GM12878 (cell line): ENCODE data around the gene USP38. TPM values are rescaled to one million over a fixed set of nuclear protein-coding genes. Genes with fewer than 3 reads are reported as not detected.

Experiments used
- ATAC-seq: fragments of 200-7000 bp; cut with Tn5 transposase; 3 replicates; pipeline ENCODE4 v1.9.1; 2020; ENCODE audit warnings: mild to moderate bottlenecking, moderate library complexity
- BruUV-seq: library from RNA; stranded (reverse); fragments of 400-500 nt; replicated peaks from 2 replicates; lab custom pipeline; 2021; lab: Mats Ljungman, UMichigan
- CTCF ChIA-PET: fragments of 300-600 bp; sonication (Branson Sonifier 250); formaldehyde crosslinking; extraction: SDS; loops from one replicate; lab custom pipeline; 2021; ENCODE audit warnings: inconsistent platforms; lab: Yijun Ruan, JAX
- POLR2A ChIA-PET: fragments of 350-600 bp; formaldehyde crosslinking; extraction: SDS; loops from one replicate; lab custom pipeline; 2021; ENCODE audit warnings: inconsistent platforms; lab: Charles Lee
- RAD21 ChIA-PET: fragments of 300-600 bp; sonication (Branson Sonifier 250); formaldehyde crosslinking; loops from one replicate; lab custom pipeline; 2023; ENCODE audit warnings: antibody characterized with exemption; ENCODE audit not compliant: unreplicated experiment; lab: Charles Lee
- SMC1A ChIA-PET: fragments of 300-600 bp; sonication (Branson Sonifier 250); formaldehyde crosslinking; loops from one replicate; lab custom pipeline; 2023; ENCODE audit not compliant: unreplicated experiment, uncharacterized antibody; lab: Charles Lee
- DNase-seq: peaks from one replicate; pipeline ENCODE4 v3.0.0-alpha.2; 2011; ENCODE audit warnings: low read depth, low spot score
- FAIRE-seq: peaks from 3 replicates; lab custom pipeline; 2011; peaks lifted over from hg19 to GRCh38; lab: Jason Lieb, UNC
- H2AFZ ChIP-seq: 2 replicates; pipeline ENCODE4 v1.6.0; 2011; ENCODE audit warnings: low read depth, low read length, control low read depth; ENCODE audit not compliant: control insufficient read depth
- H3K27ac ChIP-seq: 2 replicates; pipeline ENCODE4 v1.5.1; 2011; ENCODE audit warnings: control low read depth; ENCODE audit not compliant: control insufficient read depth, insufficient read depth
- H3K27me3 ChIP-seq, 2 experiments: replicated peaks in 1 of 2; 2 replicates each; pipeline versions ENCODE4 v1.6.0 to v1.6.1; 2011; ENCODE audit warnings: low read length in 1 of 2; ENCODE audit not compliant: control insufficient read depth in 2 of 2, insufficient read depth in 2 of 2
- H3K36me3 ChIP-seq, 2 experiments: 2 replicates each; pipeline ENCODE4 v1.5.1; 2011; ENCODE audit warnings: low read length in 1 of 2; ENCODE audit not compliant: control insufficient read depth in 2 of 2, insufficient read depth in 2 of 2
- H3K4me1 ChIP-seq: 2 replicates; pipeline ENCODE4 v1.6.1; 2011; ENCODE audit warnings: mild to moderate bottlenecking, low read length, moderate library complexity, mixed read lengths; ENCODE audit not compliant: control insufficient read depth, insufficient read depth
- H3K4me2 ChIP-seq: 2 replicates; pipeline ENCODE4 v1.6.0; 2011; ENCODE audit warnings: control low read depth; ENCODE audit not compliant: control insufficient read depth, insufficient read depth
- H3K4me3 ChIP-seq: fragments of 200-600 bp; sonication (generic); 2 replicates; pipeline ENCODE4 v1.5.1; 2016
- H3K79me2 ChIP-seq: 2 replicates; pipeline ENCODE4 v1.6.0; 2011; ENCODE audit warnings: low read length; ENCODE audit not compliant: control insufficient read depth, insufficient read depth
- H3K9ac ChIP-seq: 2 replicates; pipeline ENCODE4 v1.8.0; 2011; ENCODE audit warnings: low read length, control low read depth, mixed read lengths; ENCODE audit not compliant: control insufficient read depth, insufficient read depth
- H3K9me3 ChIP-seq: replicated peaks from 3 replicates; pipeline ENCODE4 v1.5.1; 2011; ENCODE audit warnings: mild to moderate bottlenecking, low read length; ENCODE audit not compliant: control insufficient read depth, insufficient read depth
- H4K20me1 ChIP-seq: 2 replicates; pipeline ENCODE4 v1.6.0; 2011; ENCODE audit not compliant: control insufficient read depth, insufficient read depth
- RAD51 ChIP-seq: fragments of 450-650 bp; IDR thresholded peaks from 2 replicates; pipeline ENCODE4 v1.6.1; 2016; ENCODE audit warnings: moderate library complexity, mild to moderate bottlenecking, inconsistent platforms
- WGBS: methylation state at CpG from one replicate; pipeline ENCODE4 v1.1.6; 2016; ENCODE audit warnings: low lambda C conversion rate; ENCODE audit not compliant: insufficient replicate concordance, insufficient coverage; ENCODE audit errors: missing lambda C conversion rate; 5-methylcytosine and 5-hydroxymethylcytosine counted together
- in situ Hi-C: fragments of 300-500 bp; cut with MboI; formaldehyde crosslinking; loops from 9 replicates; pipeline ENCODE4 v1.14.3; 2018; ENCODE audit warnings: mixed read lengths
- intact Hi-C: fragments of 100-400 bp; cut with micrococcal nuclease; formaldehyde crosslinking; loops from one replicate; pipeline ENCODE4 v1.14.2; 2022; ENCODE audit not compliant: unreplicated experiment
- polyA plus RNA-seq, 11 experiments: library from polyadenylated mRNA; depleted of rRNA in 4 of 11; unstranded in 6 of 11; stranded (reverse) in 5 of 11; fragments of >200 nt; fragmentation: Nextera tagmentation in 4 of 11; fragmentation: Illumina TruSeq in 1 of 11; extraction: Ambion mirVana in 4 of 11; extraction: Trizol in 1 of 11; gene quantifications; 1 replicate in 1 of 11; 2 replicates in 10 of 11; pipeline versions ENCODE4 v1.2.1 to v1.2.3, GENCODE V29; 2011 to 2016; ENCODE audit warnings: inconsistent platforms in 2 of 11, missing spikeins in 2 of 11, low read depth in 1 of 11
- total RNA-seq, 4 experiments: library from RNA; depleted of rRNA in 3 of 4; stranded (reverse); fragments of >200 nt in 3 of 4; fragmentation: Illumina TruSeq in 1 of 4; extraction: Trizol in 1 of 4; gene quantifications; 2 replicates each; pipeline versions ENCODE4 v1.2.1 to v1.2.3, GENCODE V29; 2013 to 2021
- TF ChIP-seq, protein P1 (sequence below): fragments of 450-650 bp; IDR thresholded peaks from 2 replicates; pipeline ENCODE4 v1.6.1; 2017; ENCODE audit warnings: antibody characterized with exemption, mild to moderate bottlenecking, moderate library complexity
- TF ChIP-seq, protein P2 (sequence below): fragments of 450-650 bp; IDR thresholded peaks from 2 replicates; pipeline ENCODE4 v1.6.1; 2016; ENCODE audit warnings: mild to moderate bottlenecking

The USP38 gene
- total and polyA plus RNA-seq, 10 of the 15 experiments (the other 5 are each of a cell fraction or from before 2014, with no cell fraction given) = 4.4 to 19.0 (median 14.7) TPM

- Histone ChIP-seq H3K4me1 (0 out of 2 replicates have a peak, but pooled peaks cover 6% of the 10 kb centered on the region), H3K27me3 (no peaks in the 10 kb centered on the region), H3K9me3 (no peaks in the 10 kb centered on the region), H2AFZ (no peak overlapping the region), H3K36me3 (no peaks in the 10 kb centered on the region; a peak in 1 of 4 replicates), H3K79me2 (peaks cover 86% of the 10 kb centered on the region), H3K9ac (peak overlapping the region; percentile 71; the same call in 1 of the 2 replicates), H4K20me1 (no peaks in the 10 kb centered on the region), H3K27ac (peak overlapping the region; percentile 77), H3K4me3 (peak overlapping the region; percentile 89), H3K4me2 (peak overlapping the region; percentile 89)
- SMC1A ChIA-PET = no interaction called here
- POLR2A ChIA-PET = interaction anchor here (1.1 kb wide), 1 partner anchor 17 kb away, joined by 3 read pairs; no protein-coding TSS in a partner anchor
- DNase-seq (no peak), ATAC-seq (no peak), FAIRE-seq (no peak)
- CTCF ChIA-PET = interaction anchor here (0.6 kb wide), 1 partner anchor 17 kb away, joined by 3 read pairs; no protein-coding TSS in a partner anchor
- intact Hi-C loops = loop anchor here (5.0 kb wide), 5 partner anchors 151 to 1554 kb away; partner anchors contain the start of gene GAB1
- 1% methylated on average over 7 of the region's 7 CpGs for WGBS
- BruUV-seq = TSS peak; percentile 34
- TF ChIP-seq, protein P1, sequence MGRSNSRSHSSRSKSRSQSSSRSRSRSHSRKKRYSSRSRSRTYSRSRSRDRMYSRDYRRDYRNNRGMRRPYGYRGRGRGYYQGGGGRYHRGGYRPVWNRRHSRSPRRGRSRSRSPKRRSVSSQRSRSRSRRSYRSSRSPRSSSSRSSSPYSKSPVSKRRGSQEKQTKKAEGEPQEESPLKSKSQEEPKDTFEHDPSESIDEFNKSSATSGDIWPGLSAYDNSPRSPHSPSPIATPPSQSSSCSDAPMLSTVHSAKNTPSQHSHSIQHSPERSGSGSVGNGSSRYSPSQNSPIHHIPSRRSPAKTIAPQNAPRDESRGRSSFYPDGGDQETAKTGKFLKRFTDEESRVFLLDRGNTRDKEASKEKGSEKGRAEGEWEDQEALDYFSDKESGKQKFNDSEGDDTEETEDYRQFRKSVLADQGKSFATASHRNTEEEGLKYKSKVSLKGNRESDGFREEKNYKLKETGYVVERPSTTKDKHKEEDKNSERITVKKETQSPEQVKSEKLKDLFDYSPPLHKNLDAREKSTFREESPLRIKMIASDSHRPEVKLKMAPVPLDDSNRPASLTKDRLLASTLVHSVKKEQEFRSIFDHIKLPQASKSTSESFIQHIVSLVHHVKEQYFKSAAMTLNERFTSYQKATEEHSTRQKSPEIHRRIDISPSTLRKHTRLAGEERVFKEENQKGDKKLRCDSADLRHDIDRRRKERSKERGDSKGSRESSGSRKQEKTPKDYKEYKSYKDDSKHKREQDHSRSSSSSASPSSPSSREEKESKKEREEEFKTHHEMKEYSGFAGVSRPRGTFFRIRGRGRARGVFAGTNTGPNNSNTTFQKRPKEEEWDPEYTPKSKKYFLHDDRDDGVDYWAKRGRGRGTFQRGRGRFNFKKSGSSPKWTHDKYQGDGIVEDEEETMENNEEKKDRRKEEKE = no peak
- TF ChIP-seq, protein P2, sequence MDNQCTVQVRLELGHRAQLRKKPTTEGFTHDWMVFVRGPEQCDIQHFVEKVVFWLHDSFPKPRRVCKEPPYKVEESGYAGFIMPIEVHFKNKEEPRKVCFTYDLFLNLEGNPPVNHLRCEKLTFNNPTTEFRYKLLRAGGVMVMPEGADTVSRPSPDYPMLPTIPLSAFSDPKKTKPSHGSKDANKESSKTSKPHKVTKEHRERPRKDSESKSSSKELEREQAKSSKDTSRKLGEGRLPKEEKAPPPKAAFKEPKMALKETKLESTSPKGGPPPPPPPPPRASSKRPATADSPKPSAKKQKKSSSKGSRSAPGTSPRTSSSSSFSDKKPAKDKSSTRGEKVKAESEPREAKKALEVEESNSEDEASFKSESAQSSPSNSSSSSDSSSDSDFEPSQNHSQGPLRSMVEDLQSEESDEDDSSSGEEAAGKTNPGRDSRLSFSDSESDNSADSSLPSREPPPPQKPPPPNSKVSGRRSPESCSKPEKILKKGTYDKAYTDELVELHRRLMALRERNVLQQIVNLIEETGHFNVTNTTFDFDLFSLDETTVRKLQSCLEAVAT = 0 out of 2 replicates have a peak, but pooled peaks have one; percentile 23
- peak; percentile 66 for TF ChIP-seq RAD51
- RAD21 ChIA-PET = no interaction called here
- in situ Hi-C loops = no loop called here
Observed at GRCh38 chr4:143186649-143187048, 1.9 kb downstream of the USP38 start.
